Measurements from ENCODE around the gene SEMA3E. TPM values are rescaled to one million over a fixed set of nuclear protein-coding genes. Genes with fewer than 3 reads are reported as not detected.

The SEMA3E gene
- total RNA-seq, 1 donor from 2014 or later = 0.27 TPM

DNA sequence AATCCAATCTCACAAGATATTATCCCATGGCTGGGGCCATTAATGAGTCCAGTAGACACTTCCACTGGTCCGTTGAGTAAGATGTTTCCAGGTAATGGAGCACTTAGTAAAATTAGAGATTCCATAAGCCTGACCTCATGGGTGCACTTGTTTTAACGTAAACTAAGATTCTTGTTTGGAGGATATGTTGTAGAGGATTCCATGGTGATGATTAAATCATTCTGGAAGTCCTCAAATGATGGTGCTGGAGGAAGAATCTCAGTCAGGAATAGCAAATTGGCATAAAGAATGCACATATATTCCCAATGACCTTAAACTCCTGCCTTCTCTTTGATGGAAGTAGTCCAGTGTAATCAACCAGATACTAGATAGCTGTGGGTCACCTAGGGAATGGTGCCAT is 324.3 kb downstream of the SEMA3E start:
- no peaks in the 10 kb centered on the region for H3K36me3 ChIP-seq
- intact Hi-C loops (cut with micrococcal nuclease) = no loop called here
- no peak overlapping the region for H3K27ac ChIP-seq (replicated peaks)
- no peak for DNase-seq
- TF ChIP-seq, protein P1, sequence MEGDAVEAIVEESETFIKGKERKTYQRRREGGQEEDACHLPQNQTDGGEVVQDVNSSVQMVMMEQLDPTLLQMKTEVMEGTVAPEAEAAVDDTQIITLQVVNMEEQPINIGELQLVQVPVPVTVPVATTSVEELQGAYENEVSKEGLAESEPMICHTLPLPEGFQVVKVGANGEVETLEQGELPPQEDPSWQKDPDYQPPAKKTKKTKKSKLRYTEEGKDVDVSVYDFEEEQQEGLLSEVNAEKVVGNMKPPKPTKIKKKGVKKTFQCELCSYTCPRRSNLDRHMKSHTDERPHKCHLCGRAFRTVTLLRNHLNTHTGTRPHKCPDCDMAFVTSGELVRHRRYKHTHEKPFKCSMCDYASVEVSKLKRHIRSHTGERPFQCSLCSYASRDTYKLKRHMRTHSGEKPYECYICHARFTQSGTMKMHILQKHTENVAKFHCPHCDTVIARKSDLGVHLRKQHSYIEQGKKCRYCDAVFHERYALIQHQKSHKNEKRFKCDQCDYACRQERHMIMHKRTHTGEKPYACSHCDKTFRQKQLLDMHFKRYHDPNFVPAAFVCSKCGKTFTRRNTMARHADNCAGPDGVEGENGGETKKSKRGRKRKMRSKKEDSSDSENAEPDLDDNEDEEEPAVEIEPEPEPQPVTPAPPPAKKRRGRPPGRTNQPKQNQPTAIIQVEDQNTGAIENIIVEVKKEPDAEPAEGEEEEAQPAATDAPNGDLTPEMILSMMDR (IDR thresholded peaks at IDR 0.05; ENCODE audit: borderline replicate concordance) = no peak
- no peaks in the 10 kb centered on the region for H3K27me3 ChIP-seq (ENCODE audit: low read depth)
- H3K4me1 ChIP-seq = no peaks in the 10 kb centered on the region
- H3K9me3 ChIP-seq (replicated peaks) = no peaks in the 10 kb centered on the region
- no peak overlapping the region for H3K4me3 ChIP-seq

DNA sequence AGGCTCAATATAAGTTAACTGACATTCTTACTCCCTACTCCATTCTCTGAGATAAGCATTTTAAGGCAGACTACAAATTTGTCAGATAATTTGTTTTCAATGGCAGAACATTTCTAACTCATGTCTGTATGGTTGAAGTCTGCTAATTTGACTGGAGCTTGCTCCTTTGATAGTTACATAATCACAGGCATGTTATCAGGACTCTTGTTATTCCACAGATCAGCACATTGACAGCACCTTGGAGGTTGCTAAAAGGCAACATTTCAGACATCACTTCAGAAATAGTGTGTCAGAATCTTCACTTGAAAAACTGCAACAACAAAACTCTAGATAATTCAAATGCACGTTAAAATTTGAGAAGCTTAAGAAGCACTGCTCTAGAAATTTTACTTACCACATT is 327.9 kb downstream of the SEMA3E start:
- no peak overlapping the region for H3K27ac ChIP-seq (replicated peaks)
- no peaks in the 10 kb centered on the region for H3K36me3 ChIP-seq
- DNase-seq = no peak
- H3K4me1 ChIP-seq = no peaks in the 10 kb centered on the region
- no peaks in the 10 kb centered on the region for H3K9me3 ChIP-seq (replicated peaks)
- no peak overlapping the region for H3K4me3 ChIP-seq
- TF ChIP-seq, protein P1 (IDR thresholded peaks at IDR 0.05; ENCODE audit: borderline replicate concordance) = no peak
- intact Hi-C loops (cut with micrococcal nuclease) = no loop called here
- H3K27me3 ChIP-seq (ENCODE audit: low read depth) = no peaks in the 10 kb centered on the region

DNA sequence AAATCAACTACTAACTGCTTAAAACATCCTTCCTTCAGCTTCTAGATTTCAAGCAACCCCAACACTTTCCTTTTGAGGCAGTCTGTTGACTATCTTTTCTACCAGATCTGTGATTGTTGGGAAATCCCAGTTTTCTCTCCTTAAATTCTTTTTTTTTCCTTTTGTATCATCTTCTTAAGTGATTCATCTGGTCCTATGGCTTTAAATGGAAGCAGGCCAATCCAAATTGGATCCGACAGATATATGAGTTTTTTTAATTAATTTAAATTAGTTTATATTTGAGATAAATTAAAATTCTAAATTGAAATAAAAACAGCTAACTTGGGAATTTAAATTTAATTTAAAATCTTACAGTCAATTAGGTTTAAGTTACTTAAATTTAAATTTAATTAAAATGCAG is 335.0 kb downstream of the SEMA3E start:
- intact Hi-C loops (cut with micrococcal nuclease) = no loop called here

More for the DNA sequence above, 335.0 kb downstream of the SEMA3E start:
- no peak for DNase-seq
- TF ChIP-seq, protein P1 (IDR thresholded peaks at IDR 0.05; ENCODE audit: borderline replicate concordance) = no peak
- no peaks in the 10 kb centered on the region for H3K36me3 ChIP-seq
- H3K4me1 ChIP-seq = no peaks in the 10 kb centered on the region
- no peaks in the 10 kb centered on the region for H3K9me3 ChIP-seq (replicated peaks)
- no peak overlapping the region for H3K4me3 ChIP-seq
- no peaks in the 10 kb centered on the region for H3K27me3 ChIP-seq (ENCODE audit: low read depth)
- H3K27ac ChIP-seq (replicated peaks) = no peak overlapping the region

Measured in left ventricle myocardium inferior (tissue), 1 donor.